Suprapubic skin (tissue), 4 donors: ENCODE results near the gene VASN.

Source experiments
- CTCF ChIP-seq, 2 donors: fragments of 200-600 bp in 1 of 2; fragments of 450-650 bp in 1 of 2; sonication (generic) in 1 of 2; IDR thresholded peaks; one replicate each; pipeline ENCODE4 v1.5.1; 2016 to 2019; ENCODE audit warnings: antibody characterized with exemption in 2 of 2, mild to moderate bottlenecking in 1 of 2, moderate library complexity in 1 of 2
- POLR2A ChIP-seq, 2 donors: fragments of 450-650 bp; IDR thresholded peaks; one replicate each; pipeline ENCODE4 v1.6.1; 2017; ENCODE audit warnings: antibody characterized with exemption in 2 of 2, mild to moderate bottlenecking in 2 of 2, moderate library complexity in 2 of 2
- POLR2AphosphoS5 ChIP-seq, 3 donors: sonication (generic); formaldehyde crosslinking; IDR thresholded peaks; one replicate each; pipeline ENCODE4 v1.6.1; 2017; ENCODE audit warnings: antibody characterized with exemption in 3 of 3

- TF ChIP-seq POLR2AphosphoS5 (IDR thresholded peaks at IDR 0.05), result no peak
- TF ChIP-seq CTCF (IDR thresholded peaks at IDR 0.05), result no peak
- TF ChIP-seq POLR2A (IDR thresholded peaks at IDR 0.05), result no peak
Observed at GRCh38 chr16:4385789-4386450, 14.3 kb downstream of the VASN start.
